HUDEP-2 (cell line): Measurements from ENCODE around the gene COL5A3.
A peak's percentile ranks its signal among the peaks of the same experiment; 100 is the strongest.

Source experiments
- DNase-seq, 76 experiments: peaks; one replicate each; lab custom pipeline; 2025; ENCODE audit not compliant: unreplicated experiment in 76 of 76; lab: John Stamatoyannopoulos, UW

Gene COL5A3

DNA sequence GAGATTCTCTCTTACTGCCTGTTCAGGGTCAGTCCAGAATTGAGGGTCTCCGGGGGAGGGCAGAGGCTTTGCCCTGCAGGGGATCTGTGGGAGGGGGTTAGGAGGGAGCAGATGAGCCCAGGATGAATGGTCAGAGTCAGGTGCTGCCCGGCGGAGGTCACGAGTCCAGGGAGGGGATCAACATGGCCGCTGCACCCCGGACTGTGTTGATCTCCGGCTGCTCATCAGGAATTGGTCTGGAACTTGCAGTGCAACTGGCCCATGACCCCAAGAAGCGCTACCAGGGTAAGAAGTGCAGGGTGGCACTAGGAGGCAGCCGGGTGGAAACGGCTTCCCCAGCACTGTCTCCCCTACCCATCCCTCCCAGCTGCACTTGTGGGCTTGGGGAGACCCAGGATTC is 3.0 kb upstream of the COL5A3 start, which contains the start of gene RDH8:
TSS of gene RDH8 (plus strand) at position 168 of the 400 bp plus-strand sequence. CDS start at position 183, 15 bp downstream.
- DNase-seq: no peak

DNA sequence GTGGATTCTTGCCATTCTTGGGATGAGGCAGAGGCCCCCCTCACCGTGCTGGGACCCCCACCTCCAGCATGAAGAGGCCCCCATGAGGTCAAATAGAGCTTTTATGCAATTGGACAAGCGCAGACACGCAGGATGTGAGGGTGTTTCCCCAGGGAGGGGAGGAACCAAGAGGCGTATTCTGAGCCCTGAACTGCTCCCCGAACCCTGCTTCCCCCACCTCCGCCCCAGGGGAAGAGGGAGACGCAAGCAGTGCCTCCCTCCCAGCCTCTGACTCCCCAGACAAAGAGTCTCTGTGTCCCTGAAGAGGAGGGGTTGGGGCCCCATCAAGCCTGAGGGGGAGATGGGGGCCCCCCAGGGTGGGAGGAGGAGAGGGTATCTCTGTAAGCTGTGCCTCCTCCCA is 1.7 kb upstream of the COL5A3 start:
- no peak for DNase-seq

GRCh38 chr19:10010939-10011338 is 635 bp upstream of the COL5A3 start:
- no peak for DNase-seq

DNA sequence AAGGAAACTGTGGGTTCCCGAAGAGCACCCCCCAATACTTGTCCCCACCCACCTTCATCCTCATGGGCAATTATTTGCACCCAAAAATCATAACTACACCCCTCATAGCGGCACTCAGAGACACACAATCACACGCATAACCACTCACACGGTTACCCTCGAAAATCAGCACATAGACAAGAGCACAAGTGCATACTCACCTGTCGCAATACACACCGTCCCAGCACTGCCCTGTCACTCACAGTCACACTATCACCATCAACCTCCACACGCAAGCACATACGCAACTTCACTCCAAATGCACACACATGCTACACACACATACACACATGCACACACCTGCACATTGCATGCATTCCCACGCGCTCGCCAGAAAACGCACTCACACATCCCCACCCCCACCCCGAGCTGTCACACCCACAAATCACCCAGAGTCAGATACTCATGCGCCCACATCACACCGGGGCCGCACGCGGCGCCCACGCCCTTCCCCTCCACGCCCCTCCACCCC is 535 bp downstream of the COL5A3 start:
- no peak for DNase-seq

DNA sequence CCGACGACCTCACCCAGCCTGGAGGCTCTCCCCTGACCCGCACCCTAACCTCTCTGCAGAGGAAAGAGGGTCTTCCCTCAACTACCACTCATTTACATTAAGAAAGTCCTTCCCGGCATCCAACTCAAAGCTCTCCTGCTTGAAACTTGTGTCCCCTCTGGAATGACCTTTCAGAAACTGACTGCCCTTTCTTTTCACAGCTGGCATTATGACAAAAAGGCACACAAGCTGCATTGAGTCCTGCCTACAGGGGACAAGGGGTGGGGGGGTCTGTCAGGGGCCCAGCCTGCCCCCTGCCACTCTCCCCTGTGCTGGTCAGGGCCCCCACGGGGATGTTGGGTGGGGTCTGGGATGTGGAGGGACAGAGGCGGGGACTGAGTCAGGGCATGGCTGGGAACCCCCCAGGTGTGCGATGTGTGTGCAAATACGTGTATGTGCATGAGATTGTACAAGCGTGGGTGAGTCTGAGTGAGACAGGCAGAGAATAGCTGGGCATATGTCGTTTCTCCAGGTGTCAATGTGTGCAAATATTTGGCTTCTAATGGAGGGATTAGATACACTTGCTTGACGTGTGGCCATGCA is 2.0 kb downstream of the COL5A3 start:
- no peak for DNase-seq

DNA sequence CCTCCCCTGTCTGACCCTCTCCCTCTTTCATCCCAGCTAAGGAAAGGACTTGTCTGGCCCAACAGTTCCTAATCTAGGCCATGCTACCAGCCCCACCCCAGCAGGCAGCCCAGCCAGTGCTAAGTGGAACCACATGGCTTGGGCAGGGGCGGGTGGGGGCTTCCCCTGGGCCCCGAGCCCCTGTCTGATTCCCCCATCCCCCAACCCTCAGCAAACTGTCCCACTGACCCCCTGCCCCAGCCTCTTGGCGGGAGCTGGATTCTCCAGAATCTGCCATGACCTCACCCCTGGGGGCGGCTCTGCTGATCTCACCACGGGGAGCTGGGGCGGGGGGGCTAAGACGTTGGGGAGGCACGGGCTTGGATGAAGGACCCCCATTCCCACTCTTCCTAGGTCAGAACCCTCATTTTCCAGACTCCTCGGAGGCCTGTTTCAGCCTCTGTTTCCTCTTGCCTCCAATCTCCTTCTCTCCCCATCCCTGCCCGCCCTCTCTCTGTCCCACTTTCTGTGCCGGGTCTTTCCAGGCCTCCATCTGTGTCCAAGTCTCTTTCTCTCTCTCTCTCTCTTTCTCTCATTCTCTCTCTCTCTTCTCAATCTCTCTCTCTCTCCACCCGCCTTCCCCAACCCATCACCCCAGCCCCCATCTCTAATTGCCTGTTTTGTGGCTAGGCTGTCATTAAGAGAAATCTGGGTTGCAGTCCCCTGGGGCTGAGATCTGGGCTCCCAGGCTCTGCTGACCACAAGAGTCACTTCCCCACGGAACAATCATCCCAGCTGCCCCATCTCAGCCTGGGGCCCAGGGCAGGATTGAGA is 2.7 kb downstream of the COL5A3 start:
- peak in 6 of 76 experiments; percentile 10 to 48 (median 22) for DNase-seq

- no peak for DNase-seq
These were observed 3.5 kb downstream of the COL5A3 start for GRCh38 chr19:10006752-10007323.

DNA sequence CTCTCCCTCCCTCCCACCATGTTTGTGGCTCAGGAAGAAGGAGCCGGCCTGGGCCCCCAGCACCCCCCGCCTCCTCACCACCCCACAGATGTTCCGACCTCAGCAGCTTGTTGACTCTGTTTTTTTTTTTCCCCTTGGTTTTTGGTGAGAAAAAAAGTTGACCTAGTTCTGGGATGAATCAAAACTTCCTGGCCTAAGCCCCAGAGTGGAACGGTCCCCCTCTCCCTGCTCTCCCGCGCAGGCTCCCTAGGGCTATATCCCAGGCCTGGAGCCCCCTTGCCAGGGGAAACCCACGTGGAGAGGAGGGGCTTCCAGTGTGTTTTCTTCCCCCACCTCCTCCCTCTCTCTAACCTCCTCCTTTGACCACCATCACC is 4.0 kb downstream of the COL5A3 start:
- no peak for DNase-seq

DNA sequence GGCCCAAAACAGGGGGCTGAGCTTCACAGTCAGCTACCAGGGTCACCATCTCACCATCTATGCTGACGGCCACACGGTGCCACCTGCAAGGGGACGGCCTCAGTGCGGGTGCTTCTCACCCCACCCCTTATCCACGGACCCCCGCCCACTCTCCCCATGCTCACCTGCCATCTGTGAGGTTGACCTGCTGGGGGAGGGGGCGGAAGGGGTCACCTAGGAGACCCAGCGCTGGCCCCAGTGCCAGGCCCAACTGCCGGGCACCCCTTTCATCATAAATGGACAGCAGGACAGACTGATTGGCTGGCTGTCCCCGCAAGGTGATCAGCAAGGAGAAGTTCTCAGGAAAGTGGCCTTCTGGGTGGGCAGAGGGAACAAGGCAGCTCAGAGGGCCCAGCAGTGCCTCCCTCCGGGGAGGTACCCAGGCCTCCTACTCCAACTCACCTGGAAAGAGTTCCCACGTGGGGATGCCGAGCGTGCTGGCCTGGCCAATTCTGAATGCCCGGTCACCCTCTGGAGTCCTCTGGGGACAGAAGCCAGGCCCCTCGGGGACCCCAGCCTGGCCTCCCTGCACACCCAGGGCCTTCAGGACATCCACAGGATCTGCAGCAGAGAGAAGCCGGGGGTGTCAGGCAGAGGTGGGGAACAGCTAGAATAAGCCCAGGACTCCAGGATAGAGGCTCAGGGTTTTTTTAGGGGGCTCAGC is 4.5 kb downstream of the COL5A3 start:
- DNase-seq: no peak

DNA sequence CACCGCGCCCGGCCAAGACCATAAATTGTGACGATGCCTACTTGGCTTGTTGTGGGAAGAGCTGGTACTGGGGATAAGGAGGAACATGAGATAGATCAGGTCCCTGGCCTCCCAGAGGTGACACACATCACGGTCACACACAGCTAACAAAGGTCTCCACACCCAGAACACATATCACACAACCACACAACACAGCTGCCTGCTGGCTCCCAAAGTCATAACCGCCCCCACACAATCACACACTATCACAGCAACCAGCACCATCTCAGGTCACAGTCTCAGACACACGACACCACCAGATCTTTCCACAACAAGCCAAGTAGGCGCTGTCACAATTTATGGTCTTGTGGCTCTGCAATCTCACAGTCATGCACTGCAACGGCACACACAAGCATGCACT is 5.7 kb downstream of the COL5A3 start:
- peak in 2 of 76 experiments; percentile 23 to 39 for DNase-seq

DNA sequence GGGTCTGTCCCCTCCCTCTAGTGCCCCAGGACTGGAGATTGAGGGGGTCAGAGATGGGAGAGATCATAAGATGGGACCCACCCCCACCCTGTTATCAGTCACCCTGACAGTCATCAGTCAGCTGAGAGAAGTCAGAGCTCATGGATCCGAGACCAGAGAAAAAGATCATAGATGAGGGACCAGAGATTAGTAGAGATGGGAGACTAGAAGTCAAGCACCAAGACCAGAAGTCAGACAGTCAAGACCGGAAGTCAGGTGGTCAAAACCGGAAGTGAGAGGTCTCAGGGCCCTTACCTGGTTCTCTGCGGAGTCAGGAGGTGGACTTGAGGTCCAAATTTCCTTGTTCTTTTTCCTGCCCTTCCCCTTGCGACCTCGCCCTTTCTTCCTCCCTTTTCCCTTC is 7.0 kb downstream of the COL5A3 start:
- no peak for DNase-seq

DNA sequence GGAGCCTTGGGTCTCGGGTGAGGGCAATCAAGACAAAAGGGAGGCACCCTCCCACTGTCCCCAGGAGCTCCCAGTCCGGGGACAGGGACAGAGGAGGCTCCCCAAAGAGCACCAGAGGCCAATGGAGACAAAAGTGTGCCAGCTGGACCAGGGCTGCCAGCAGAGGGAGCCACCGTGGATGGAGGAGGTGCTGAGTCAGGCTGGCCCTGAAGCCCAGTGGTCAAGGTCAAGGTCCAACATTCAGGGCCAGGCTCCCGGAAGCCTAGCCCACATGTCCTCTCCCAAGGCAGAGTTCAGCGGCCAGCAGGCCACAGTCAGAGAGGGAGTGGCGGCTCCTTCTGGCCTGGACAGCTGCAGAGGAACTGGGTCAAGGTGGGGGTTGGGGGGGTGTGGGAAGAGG is 8.4 kb downstream of the COL5A3 start:
- peak in 21 of 76 experiments; percentile 4 to 49 (median 16) for DNase-seq

GRCh38 chr19:10000171-10000826 is 10.0 kb downstream of the COL5A3 start:
- peak in 61 of 76 experiments; percentile 5 to 74 (median 49) for DNase-seq

GRCh38 chr19:9996541-9996940 is 13.8 kb downstream of the COL5A3 start:
- no peak for DNase-seq

DNA sequence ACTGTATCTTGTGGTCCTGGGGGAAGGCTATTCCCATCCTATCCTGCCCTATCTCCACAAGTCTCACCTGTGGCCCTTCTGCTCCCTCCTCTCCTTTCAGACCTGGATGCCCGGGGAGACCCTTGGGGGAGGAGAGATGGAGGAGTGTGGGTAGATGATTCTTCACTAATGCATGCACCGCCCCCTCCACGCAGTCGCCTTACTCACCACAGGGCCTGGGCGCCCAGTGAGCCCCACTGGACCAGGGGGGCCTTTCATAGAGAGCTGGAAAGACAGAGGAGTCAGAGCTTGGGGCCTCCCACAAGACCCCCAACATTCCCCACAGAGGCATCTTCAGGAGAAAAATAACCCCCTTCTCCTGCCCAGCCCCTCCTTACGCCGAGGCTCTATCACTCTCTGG is 14.3 kb downstream of the COL5A3 start:
- DNase-seq: no peak

- DNase-seq: no peak
These were observed 15.2 kb downstream of the COL5A3 start for GRCh38 chr19:9995084-9995483.

DNA sequence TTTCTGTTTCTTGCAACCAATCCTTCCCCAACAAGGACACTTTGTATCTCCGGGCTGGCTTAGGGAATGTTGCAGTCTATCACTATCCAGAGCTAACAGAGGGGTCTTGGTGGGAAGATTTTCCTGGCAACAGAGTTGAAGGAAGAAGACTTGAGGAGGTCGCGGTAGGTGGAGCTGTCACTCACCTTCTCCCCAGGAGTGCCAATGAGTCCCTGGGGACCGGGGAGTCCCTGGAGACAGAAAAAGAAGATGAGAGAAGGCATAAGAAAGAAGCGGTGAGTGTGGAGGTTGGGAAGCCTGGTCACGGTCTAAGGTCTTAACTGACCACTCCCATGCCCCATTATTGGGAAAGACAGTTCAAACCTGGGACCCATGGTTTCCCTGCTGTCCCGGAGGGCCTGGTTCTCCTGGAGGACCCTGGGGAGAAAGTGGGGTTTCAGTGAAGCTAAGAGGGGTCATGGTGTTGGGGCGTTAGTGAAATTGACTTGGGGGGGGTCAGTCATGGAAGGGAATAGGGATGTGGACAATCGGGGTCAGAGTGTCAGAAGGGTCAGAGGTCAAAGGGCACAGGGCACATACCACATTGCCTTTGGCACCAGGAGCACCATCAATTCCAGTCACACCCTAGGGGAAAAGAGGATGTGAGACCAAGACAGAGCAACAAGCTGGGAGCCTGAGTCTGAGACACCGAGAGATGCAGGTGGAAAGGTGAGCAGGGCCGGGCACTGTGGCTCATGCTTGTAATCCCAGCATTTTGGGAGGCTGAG is 18.7 kb downstream of the COL5A3 start:
- no peak for DNase-seq

GRCh38 chr19:9989504-9989903 is 20.8 kb downstream of the COL5A3 start:
- no peak for DNase-seq

GRCh38 chr19:9986787-9987281 is 23.5 kb downstream of the COL5A3 start:
- DNase-seq: no peak
